Type B pancreatic cell (in vitro differentiated cells): ENCODE results near the gene SH3GLB2. TPM values are rescaled to one million over a fixed set of nuclear protein-coding genes. Genes with fewer than 3 reads are reported as not detected.
"Not testable (repeated sequence)": the region's sequence is repeated elsewhere in the genome, so short reads cannot be mapped to it uniquely, and the experiment has no call there.

Source experiments
- DNase-seq: peaks from one replicate; pipeline ENCODE4 v3.0.0; 2021; ENCODE audit warnings: mixed read lengths; ENCODE audit not compliant: unreplicated experiment; ENCODE audit errors: extremely low spot score
- H3K27ac Mint-ChIP-seq: 2 replicates; pipeline ENCODE4 v1.8.0; 2021; ENCODE audit warnings: mild to moderate bottlenecking, mixed read lengths
- H3K27me3 Mint-ChIP-seq: 2 replicates; pipeline ENCODE4 v1.8.0; 2021; ENCODE audit warnings: mixed read lengths
- H3K36me3 Mint-ChIP-seq: 2 replicates; pipeline ENCODE4 v1.8.0; 2021; ENCODE audit warnings: mixed read lengths
- H3K4me1 Mint-ChIP-seq: one replicate; pipeline ENCODE4 v1.8.0; 2021; ENCODE audit warnings: mixed read lengths; ENCODE audit not compliant: unreplicated experiment
- H3K4me3 Mint-ChIP-seq: 2 replicates; pipeline ENCODE4 v1.8.0; 2021; ENCODE audit warnings: mild to moderate bottlenecking, mixed read lengths
- H3K9me3 Mint-ChIP-seq: 2 replicates; pipeline ENCODE4 v1.8.0; 2021; ENCODE audit warnings: mixed read lengths
- total RNA-seq: library from RNA; stranded (reverse); gene quantifications from 2 replicates; pipeline ENCODE4 v1.2.1, GENCODE V29; 2021; ENCODE audit warnings: low replicate concordance
- TF ChIP-seq, protein P1 (sequence below): fragments of 200-600 bp; sonication (generic); conservative IDR thresholded peaks from 2 replicates; pipeline ENCODE4 v1.5.0; 2021; ENCODE audit warnings: antibody characterized with exemption, mild to moderate bottlenecking

SH3GLB2 gene
- total RNA-seq, 1 donor from 2014 or later, result 126 TPM

- H3K9me3 Mint-ChIP-seq, result no peaks in the 10 kb centered on the region
- no peaks in the 10 kb centered on the region for H3K36me3 Mint-ChIP-seq
- no peaks in the 10 kb centered on the region for H3K27me3 Mint-ChIP-seq
- TF ChIP-seq, protein P1, sequence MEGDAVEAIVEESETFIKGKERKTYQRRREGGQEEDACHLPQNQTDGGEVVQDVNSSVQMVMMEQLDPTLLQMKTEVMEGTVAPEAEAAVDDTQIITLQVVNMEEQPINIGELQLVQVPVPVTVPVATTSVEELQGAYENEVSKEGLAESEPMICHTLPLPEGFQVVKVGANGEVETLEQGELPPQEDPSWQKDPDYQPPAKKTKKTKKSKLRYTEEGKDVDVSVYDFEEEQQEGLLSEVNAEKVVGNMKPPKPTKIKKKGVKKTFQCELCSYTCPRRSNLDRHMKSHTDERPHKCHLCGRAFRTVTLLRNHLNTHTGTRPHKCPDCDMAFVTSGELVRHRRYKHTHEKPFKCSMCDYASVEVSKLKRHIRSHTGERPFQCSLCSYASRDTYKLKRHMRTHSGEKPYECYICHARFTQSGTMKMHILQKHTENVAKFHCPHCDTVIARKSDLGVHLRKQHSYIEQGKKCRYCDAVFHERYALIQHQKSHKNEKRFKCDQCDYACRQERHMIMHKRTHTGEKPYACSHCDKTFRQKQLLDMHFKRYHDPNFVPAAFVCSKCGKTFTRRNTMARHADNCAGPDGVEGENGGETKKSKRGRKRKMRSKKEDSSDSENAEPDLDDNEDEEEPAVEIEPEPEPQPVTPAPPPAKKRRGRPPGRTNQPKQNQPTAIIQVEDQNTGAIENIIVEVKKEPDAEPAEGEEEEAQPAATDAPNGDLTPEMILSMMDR, result no peak
- DNase-seq, result no peak
- peak overlapping the region; percentile 90 for H3K27ac Mint-ChIP-seq
- H3K4me1 Mint-ChIP-seq, result peaks cover 13% of the 10 kb centered on the region
- peak overlapping the region; percentile 96 for H3K4me3 Mint-ChIP-seq
Observed at GRCh38 chr9:129036923-129037766, 9.0 kb upstream of the SH3GLB2 start.

DNA sequence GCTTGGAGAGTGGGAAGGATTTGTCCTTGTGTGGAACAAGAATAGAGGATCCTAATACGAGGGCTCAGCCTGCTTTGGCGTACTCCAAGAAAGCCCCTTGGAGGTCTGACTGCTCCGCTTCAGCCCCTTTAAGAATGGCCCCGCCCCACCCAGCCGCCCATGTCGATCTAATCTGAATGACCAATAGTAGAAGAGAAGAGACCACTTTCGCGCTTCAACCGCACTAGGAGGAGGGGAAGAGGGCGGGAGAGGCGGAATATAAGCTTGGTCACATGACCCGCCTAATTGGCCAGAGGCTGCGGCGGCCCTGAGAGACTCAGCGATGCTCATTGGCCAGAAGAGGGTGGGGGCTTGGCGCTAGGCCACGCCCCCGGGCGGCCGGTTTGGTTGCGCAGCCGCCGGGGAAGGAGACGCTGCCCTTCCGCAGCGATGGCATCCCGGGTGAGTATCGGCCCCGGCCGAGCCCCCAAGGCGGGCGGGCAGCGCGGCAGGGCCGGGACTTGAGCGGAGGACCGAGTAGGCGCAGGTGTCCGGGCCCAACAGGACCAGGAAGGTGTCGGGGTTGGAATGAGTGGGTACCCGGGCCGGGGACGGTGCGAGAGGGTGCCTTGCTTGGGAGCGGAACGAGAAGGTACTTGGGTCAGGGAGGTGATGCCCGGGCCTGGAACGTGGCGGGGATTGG lies 8.3 kb upstream of the SH3GLB2 start, which contains the start of gene MIGA2:
Gene MIGA2, plus strand, starts transcription at position 386 of the 682 bp plus-strand sequence. CDS start 3,969 bp downstream, outside the sequence.
- H3K9me3 Mint-ChIP-seq, result no peaks in the 10 kb centered on the region
- H3K4me3 Mint-ChIP-seq, result peak within 1 kb of the TSS; percentile 96
- TF ChIP-seq, protein P1, result no peak
- no peaks in the 10 kb centered on the region for H3K27me3 Mint-ChIP-seq
- H3K4me1 Mint-ChIP-seq, result peaks cover 13% of the 10 kb centered on the region
- peak; percentile 95 for DNase-seq
- H3K27ac Mint-ChIP-seq, result peak within 1 kb of the TSS; percentile 90
- H3K36me3 Mint-ChIP-seq, result no peaks in the 10 kb centered on the region

DNA sequence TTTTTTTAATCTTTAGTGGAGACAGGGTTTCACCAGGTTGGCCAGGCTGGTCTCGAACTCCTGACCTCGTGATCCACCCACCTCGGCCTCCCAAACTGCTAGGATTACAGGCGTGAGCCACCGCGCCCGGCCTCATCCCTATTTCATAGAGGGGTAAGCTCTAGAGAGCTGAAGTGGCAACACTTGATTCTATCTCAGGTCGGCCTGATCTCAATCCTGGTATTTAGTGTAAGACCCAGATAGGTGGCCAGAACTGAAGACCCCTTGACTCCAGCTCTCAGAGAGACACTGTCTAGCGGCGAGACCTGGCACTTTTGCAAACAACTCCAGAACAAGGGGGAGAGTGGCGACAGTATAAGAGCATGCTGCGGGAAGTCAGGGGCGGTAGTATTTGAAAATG lies 7.7 kb upstream of the SH3GLB2 start:
- Mint-ChIP-seq H3K4me1 (peaks cover 13% of the 10 kb centered on the region), H3K4me3 (peak overlapping the region; percentile 96), H3K27ac (peak overlapping the region; percentile 90)
- not testable (repeated sequence) for H3K36me3 Mint-ChIP-seq, H3K27me3 Mint-ChIP-seq, H3K9me3 Mint-ChIP-seq, DNase-seq

DNA sequence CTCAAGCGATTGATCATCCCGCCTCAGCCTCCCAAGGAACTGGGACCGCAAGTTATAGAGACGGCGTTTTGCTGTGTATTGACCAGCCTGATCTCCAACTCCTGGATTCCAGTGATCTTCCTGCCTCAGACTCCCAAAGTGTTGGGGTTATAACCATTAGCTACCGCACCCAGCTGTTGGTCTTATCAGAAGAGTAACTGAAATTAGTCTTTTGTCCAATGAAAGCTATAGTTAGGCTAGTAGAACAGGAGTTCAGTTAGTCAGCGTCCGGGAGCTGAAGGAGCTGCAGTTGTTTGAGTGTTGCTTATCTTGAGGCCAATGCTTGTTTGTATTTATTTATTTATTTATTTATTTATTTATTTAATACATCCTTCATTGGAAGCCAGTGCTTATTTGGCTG lies 5.1 kb upstream of the SH3GLB2 start:
- Mint-ChIP-seq H3K4me3 (no peak overlapping the region), H3K27me3 (no peaks in the 10 kb centered on the region), H3K9me3 (no peaks in the 10 kb centered on the region), H3K36me3 (no peaks in the 10 kb centered on the region), H3K27ac (no peak overlapping the region), H3K4me1 (peaks cover 19% of the 10 kb centered on the region)
- no peak for DNase-seq
- TF ChIP-seq, protein P1, result no peak

DNA sequence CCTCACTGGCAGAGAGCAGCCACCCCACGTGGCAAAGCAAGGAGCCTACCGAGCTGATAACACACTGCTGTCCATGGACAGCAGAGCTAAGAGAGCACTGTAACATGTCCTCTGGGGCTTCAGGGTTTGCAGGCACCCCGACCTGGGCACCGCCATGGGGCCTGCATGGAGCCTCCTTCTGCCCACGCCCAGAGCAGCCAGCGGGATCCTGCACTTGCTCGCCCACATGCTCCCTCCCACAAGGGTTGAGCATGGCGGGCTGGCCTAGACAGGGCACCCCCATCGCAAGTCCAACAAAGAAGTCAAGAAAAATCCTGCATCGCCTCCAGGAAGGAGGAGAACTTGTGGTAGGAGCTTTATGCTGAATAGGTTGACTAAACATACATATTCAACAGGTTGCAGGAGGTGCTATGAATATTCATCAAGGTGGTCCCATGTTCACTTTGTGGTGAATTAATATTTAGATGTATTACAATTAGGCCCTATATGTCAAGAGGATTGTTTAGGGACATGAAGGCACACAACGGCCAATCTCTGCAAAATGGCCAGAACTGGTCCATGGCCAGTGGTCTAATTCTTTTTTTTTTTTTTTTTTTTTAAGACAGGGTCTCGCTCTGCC lies 4.5 kb upstream of the SH3GLB2 start:
- TF ChIP-seq, protein P1, result no peak
- H3K36me3 Mint-ChIP-seq, result no peaks in the 10 kb centered on the region
- no peaks in the 10 kb centered on the region for H3K27me3 Mint-ChIP-seq
- no peak for DNase-seq
- H3K4me3 Mint-ChIP-seq, result no peak overlapping the region
- H3K9me3 Mint-ChIP-seq, result no peaks in the 10 kb centered on the region
- no peak overlapping the region for H3K27ac Mint-ChIP-seq
- H3K4me1 Mint-ChIP-seq, result peaks cover 19% of the 10 kb centered on the region
